ENCODE measurements around the gene MXD4.
"Not testable (repeated sequence)": the region's sequence is repeated elsewhere in the genome, so short reads cannot be mapped to it uniquely, and the experiment has no call there.

Gene MXD4

GRCh38 chr4:2277956-2278355 lies 16.0 kb upstream of the MXD4 start:
- H3K27ac ChIP-seq: no peak overlapping the region
- no peak for TF ChIP-seq CTCF (conservative IDR thresholded peaks at IDR 0.05)
- no peak for TF ChIP-seq ZFX (IDR thresholded peaks at IDR 0.05)

GRCh38 chr4:2276581-2277325 lies 14.8 kb upstream of the MXD4 start:
- no peak overlapping the region for H3K27ac ChIP-seq
- TF ChIP-seq CTCF (conservative IDR thresholded peaks at IDR 0.05) (no peak), ZFX (IDR thresholded peaks at IDR 0.05) (no peak)

- TF ChIP-seq ZFX (IDR thresholded peaks at IDR 0.05) (no peak), CTCF (conservative IDR thresholded peaks at IDR 0.05) (no peak)
- H3K27ac ChIP-seq: no peak overlapping the region
Observed at GRCh38 chr4:2275546-2276251, 13.8 kb upstream of the MXD4 start.

GRCh38 chr4:2275044-2275397 lies 13.1 kb upstream of the MXD4 start:
- H3K27ac ChIP-seq: not testable (repeated sequence)

GRCh38 chr4:2274320-2275043 lies 12.6 kb upstream of the MXD4 start:
- TF ChIP-seq CTCF (conservative IDR thresholded peaks at IDR 0.05) (no peak), ZFX (IDR thresholded peaks at IDR 0.05) (no peak)

GRCh38 chr4:2273657-2274319 lies 11.9 kb upstream of the MXD4 start:
- no peak overlapping the region for H3K27ac ChIP-seq
- TF ChIP-seq ZFX (IDR thresholded peaks at IDR 0.05): no peak
- no peak for TF ChIP-seq CTCF (conservative IDR thresholded peaks at IDR 0.05)

More at GRCh38 chr4:2274320-2275043, 12.6 kb upstream of the MXD4 start:
- H3K27ac ChIP-seq: no peak overlapping the region

GRCh38 chr4:2273221-2273620 lies 11.3 kb upstream of the MXD4 start:
- no peak for TF ChIP-seq ZFX (IDR thresholded peaks at IDR 0.05)
- TF ChIP-seq CTCF (conservative IDR thresholded peaks at IDR 0.05): no peak
- no peak overlapping the region for H3K27ac ChIP-seq

Measured in C4-2B (cell line).